Fibroblast of lung (primary cell): ENCODE data around the gene MTARC1. TPM values are rescaled to one million over a fixed set of nuclear protein-coding genes. Genes with fewer than 3 reads are reported as not detected.

ENCODE experiments used
- DNase-seq, 2 donors: peaks; one replicate each; pipeline versions ENCODE4 v3.0.0 to v3.0.0-alpha.2; 2010; ENCODE audit warnings: low read depth in 2 of 2
- H2AFZ ChIP-seq: 2 replicates; pipeline ENCODE4 v1.5.1; 2012; ENCODE audit warnings: low read length, control low read depth, inconsistent platforms
- H3K27ac ChIP-seq: 2 replicates; pipeline ENCODE4 v1.5.1; 2011; ENCODE audit warnings: low read length, control low read depth; ENCODE audit not compliant: insufficient read depth
- H3K27me3 ChIP-seq: 2 replicates; pipeline ENCODE4 v1.5.1; 2011; ENCODE audit warnings: mild to moderate bottlenecking, low read length; ENCODE audit not compliant: control insufficient read depth, insufficient read depth
- H3K36me3 ChIP-seq: 2 replicates; pipeline ENCODE4 v1.5.1; 2011; ENCODE audit warnings: low read length; ENCODE audit not compliant: control insufficient read depth, insufficient read depth
- H3K4me1 ChIP-seq: 2 replicates; pipeline ENCODE4 v1.5.1; 2011; ENCODE audit warnings: low read length; ENCODE audit not compliant: control insufficient read depth, insufficient read depth; ENCODE audit errors: extremely low read depth
- H3K4me2 ChIP-seq: 2 replicates; pipeline ENCODE4 v1.5.1; 2011; ENCODE audit warnings: low read length, control low read depth; ENCODE audit not compliant: insufficient read depth; ENCODE audit errors: extremely low read depth
- H3K4me3 ChIP-seq, 4 experiments: fragments of 200-600 bp in 1 of 4; sonication (generic) in 1 of 4; replicated peaks in 1 of 4; 2 replicates each; pipeline ENCODE4 v1.5.1; 2011 to 2016; ENCODE audit warnings: low read length in 4 of 4, low read depth in 3 of 4, mild to moderate bottlenecking in 3 of 4, control low read depth in 2 of 4, inconsistent platforms in 1 of 4, mixed read lengths in 1 of 4; ENCODE audit not compliant: insufficient read depth in 1 of 4; ENCODE audit errors: control extremely low read depth in 1 of 4
- H3K79me2 ChIP-seq: 2 replicates; pipeline ENCODE4 v1.5.1; 2012; ENCODE audit warnings: mild to moderate bottlenecking, low read length, inconsistent platforms; ENCODE audit not compliant: control insufficient read depth, insufficient read depth
- H3K9ac ChIP-seq: 2 replicates; pipeline ENCODE4 v1.5.1; 2011; ENCODE audit warnings: mild to moderate bottlenecking, low read length, control low read depth; ENCODE audit not compliant: insufficient read depth
- H3K9me3 ChIP-seq: 2 replicates; pipeline ENCODE4 v1.5.1; 2012; ENCODE audit warnings: low read depth, low read length; ENCODE audit not compliant: control insufficient read depth, insufficient read depth
- H4K20me1 ChIP-seq: 2 replicates; pipeline ENCODE4 v1.5.1; 2011; ENCODE audit warnings: low read length; ENCODE audit not compliant: control insufficient read depth, insufficient read depth; ENCODE audit errors: extremely low read depth
- EZH2 ChIP-seq: IDR thresholded peaks from 2 replicates; pipeline ENCODE4 v1.5.1; 2012; ENCODE audit warnings: low read length, control low read depth, mild to moderate bottlenecking; ENCODE audit errors: missing control alignments
- polyA plus RNA-seq, 2 donors: library from polyadenylated mRNA; depleted of rRNA in 1 of 2; stranded (reverse) in 1 of 2; unstranded in 1 of 2; fragments of >200 nt; gene quantifications; 2 replicates each; pipeline ENCODE4 v1.2.1, GENCODE V29; 2011 to 2012; ENCODE audit warnings: missing spikeins in 1 of 2
- total RNA-seq: library from RNA; depleted of rRNA; stranded (reverse); fragments of >200 nt; gene quantifications from 2 replicates; pipeline ENCODE4 v1.2.1, GENCODE V29; 2014
- TF ChIP-seq, protein P1 (sequence below), 2 donors: IDR thresholded peaks in 1 of 2; conservative IDR thresholded peaks in 1 of 2; 1 replicate in 1 of 2; 2 replicates in 1 of 2; pipeline ENCODE4 v1.5.1; 2011 to 2012; ENCODE audit warnings: low read length in 2 of 2, control low read depth in 1 of 2, inconsistent platforms in 1 of 2, low read depth in 1 of 2, mild to moderate bottlenecking in 1 of 2

MTARC1 gene
- total and polyA plus RNA-seq, 2 donors (not counting 1 experiment from before 2014, with no cell fraction given), result 1.8 to 9.6 TPM

- no peaks in the 10 kb centered on the region for H4K20me1 ChIP-seq
- H2AFZ ChIP-seq, result no peak overlapping the region
- H3K27me3 ChIP-seq, result peaks cover 9% of the 10 kb centered on the region
- H3K4me3 ChIP-seq, result no peak overlapping the region
- DNase-seq, result no peak
- TF ChIP-seq, protein P1, sequence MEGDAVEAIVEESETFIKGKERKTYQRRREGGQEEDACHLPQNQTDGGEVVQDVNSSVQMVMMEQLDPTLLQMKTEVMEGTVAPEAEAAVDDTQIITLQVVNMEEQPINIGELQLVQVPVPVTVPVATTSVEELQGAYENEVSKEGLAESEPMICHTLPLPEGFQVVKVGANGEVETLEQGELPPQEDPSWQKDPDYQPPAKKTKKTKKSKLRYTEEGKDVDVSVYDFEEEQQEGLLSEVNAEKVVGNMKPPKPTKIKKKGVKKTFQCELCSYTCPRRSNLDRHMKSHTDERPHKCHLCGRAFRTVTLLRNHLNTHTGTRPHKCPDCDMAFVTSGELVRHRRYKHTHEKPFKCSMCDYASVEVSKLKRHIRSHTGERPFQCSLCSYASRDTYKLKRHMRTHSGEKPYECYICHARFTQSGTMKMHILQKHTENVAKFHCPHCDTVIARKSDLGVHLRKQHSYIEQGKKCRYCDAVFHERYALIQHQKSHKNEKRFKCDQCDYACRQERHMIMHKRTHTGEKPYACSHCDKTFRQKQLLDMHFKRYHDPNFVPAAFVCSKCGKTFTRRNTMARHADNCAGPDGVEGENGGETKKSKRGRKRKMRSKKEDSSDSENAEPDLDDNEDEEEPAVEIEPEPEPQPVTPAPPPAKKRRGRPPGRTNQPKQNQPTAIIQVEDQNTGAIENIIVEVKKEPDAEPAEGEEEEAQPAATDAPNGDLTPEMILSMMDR (conservative IDR thresholded peaks at IDR 0.05 in 1 of 2, IDR thresholded peaks at IDR 0.05 in 1 of 2; ENCODE audit: low read depth in 1 of 2, low read length in 2 of 2), result no peak
- TF ChIP-seq EZH2, result no peak
- H3K79me2 ChIP-seq, result no peaks in the 10 kb centered on the region
- H3K36me3 ChIP-seq, result no peaks in the 10 kb centered on the region
- H3K27ac ChIP-seq, result no peak overlapping the region
- H3K9ac ChIP-seq, result no peak overlapping the region
- H3K4me1 ChIP-seq, result no peaks in the 10 kb centered on the region
- H3K4me2 ChIP-seq, result no peak overlapping the region
- no peaks in the 10 kb centered on the region for H3K9me3 ChIP-seq
These were observed 25.0 kb downstream of the MTARC1 start for GRCh38 chr1:220811695-220812094.

- no peak for TF ChIP-seq EZH2
- TF ChIP-seq, protein P1 (conservative IDR thresholded peaks at IDR 0.05 in 1 of 2, IDR thresholded peaks at IDR 0.05 in 1 of 2; ENCODE audit: low read depth in 1 of 2, low read length in 2 of 2), result no peak
- H3K4me3 ChIP-seq, result no peak overlapping the region
- no peaks in the 10 kb centered on the region for H3K9me3 ChIP-seq
- H3K27me3 ChIP-seq, result peaks cover 9% of the 10 kb centered on the region
- no peak overlapping the region for H3K4me2 ChIP-seq
- H3K79me2 ChIP-seq, result no peaks in the 10 kb centered on the region
- H3K9ac ChIP-seq, result no peak overlapping the region
- H4K20me1 ChIP-seq, result no peaks in the 10 kb centered on the region
- no peak overlapping the region for H3K27ac ChIP-seq
- H2AFZ ChIP-seq, result no peak overlapping the region
- no peaks in the 10 kb centered on the region for H3K36me3 ChIP-seq
- DNase-seq, result no peak
- H3K4me1 ChIP-seq, result no peaks in the 10 kb centered on the region
These were observed 25.6 kb downstream of the MTARC1 start for GRCh38 chr1:220812308-220812707.

GRCh38 chr1:220813013-220813412, 26.3 kb downstream of the MTARC1 start:
- no peak for TF ChIP-seq EZH2
- TF ChIP-seq, protein P1 (conservative IDR thresholded peaks at IDR 0.05 in 1 of 2, IDR thresholded peaks at IDR 0.05 in 1 of 2; ENCODE audit: low read depth in 1 of 2, low read length in 2 of 2), result no peak
- H3K36me3 ChIP-seq, result no peaks in the 10 kb centered on the region
- H3K9ac ChIP-seq, result no peak overlapping the region
- peaks cover 9% of the 10 kb centered on the region for H3K27me3 ChIP-seq
- H2AFZ ChIP-seq, result no peak overlapping the region
- H3K79me2 ChIP-seq, result no peaks in the 10 kb centered on the region
- DNase-seq, result no peak
- H3K4me2 ChIP-seq, result no peak overlapping the region
- no peaks in the 10 kb centered on the region for H3K4me1 ChIP-seq
- H3K27ac ChIP-seq, result no peak overlapping the region
- H3K9me3 ChIP-seq, result no peaks in the 10 kb centered on the region
- H3K4me3 ChIP-seq, result no peak overlapping the region
- H4K20me1 ChIP-seq, result no peaks in the 10 kb centered on the region
